ENCODE data around the gene TMPRSS6. TPM values are rescaled to one million over a fixed set of nuclear protein-coding genes. Genes with fewer than 3 reads are reported as not detected.
A peak's percentile ranks its signal among the peaks of the same experiment; 100 is the strongest.

TMPRSS6 gene
- total RNA-seq, 6 experiments from 2014 or later: 40.7 to 104 (median 60.6) TPM

- WGBS (ENCODE audit: insufficient coverage, low coverage, low lambda C conversion rate, missing lambda C conversion rate): 0% methylated on average over 2 of the region's 107 CpGs
- ATAC-seq (peak; percentile 53 to 77 (median 59)), DNase-seq (peak; percentile 88 to 91 (median 89))
- H3K36me3 ChIP-seq: peaks cover 0 to 9% (median 4%) of the 10 kb centered on the region in 4 donors
- peak within 1 kb of the TSS; percentile 76 to 95 (median 89) for H3K27ac ChIP-seq
- H3K4me1 ChIP-seq: peaks cover 0 to 68% (median 32%) of the 10 kb centered on the region in 4 donors
- H3K4me3 ChIP-seq: peak within 1 kb of the TSS; percentile 98 to 100 (median 99)
- TF ChIP-seq POLR2A (IDR thresholded peaks at IDR 0.05): peak; percentile 94
- TF ChIP-seq CTCF (IDR thresholded peaks at IDR 0.05): peak in 1 of 4 donors; percentile 64
- no peaks in the 10 kb centered on the region for H3K9me3 ChIP-seq
- no peaks in the 10 kb centered on the region for H3K27me3 ChIP-seq
- intact Hi-C loops (cut with DNase I): no loop called here
These were observed 90.0 kb downstream of the TMPRSS6 start, which contains the start of the genes MPST and TST for GRCh38 chr22:37019309-37020191. Gene MPST, plus strand, starts transcription at chr22:37019742. Its CDS starts 95 bp downstream, at chr22:37019837. Gene TST, minus strand, starts transcription at chr22:37019447. Its CDS starts 715 bp downstream, at chr22:37018732.

GRCh38 chr22:37018815-37019308 lies 90.7 kb downstream of the TMPRSS6 start:
- ATAC-seq: peak in 3 of 4 donors; percentile 1 to 9 (median 2)
- Histone ChIP-seq H3K36me3 (peaks cover 0 to 9% (median 4%) of the 10 kb centered on the region in 4 donors), H3K27ac (peak overlapping the region; percentile 76 to 95 (median 89)), H3K9me3 (no peaks in the 10 kb centered on the region), H3K27me3 (no peaks in the 10 kb centered on the region), H3K4me1 (peaks cover 0 to 74% (median 35%) of the 10 kb centered on the region in 4 donors), H3K4me3 (peak overlapping the region; percentile 98 to 100 (median 99))
- no peak for TF ChIP-seq POLR2A (IDR thresholded peaks at IDR 0.05)
- TF ChIP-seq CTCF (IDR thresholded peaks at IDR 0.05): no peak
- DNase-seq: peak; percentile 59 to 72 (median 71)
- intact Hi-C loops (cut with DNase I): no loop called here
- 2% methylated on average over 9 of the region's 35 CpGs for WGBS (ENCODE audit: insufficient coverage, low coverage, low lambda C conversion rate, missing lambda C conversion rate)

GRCh38 chr22:37018086-37018814 lies 91.3 kb downstream of the TMPRSS6 start:
- Histone ChIP-seq H3K4me3 (peak overlapping the region; percentile 98 to 100 (median 99)), H3K9me3 (no peaks in the 10 kb centered on the region), H3K4me1 (peaks cover 0 to 76% (median 35%) of the 10 kb centered on the region in 4 donors), H3K27ac (peak overlapping the region; percentile 76 to 95 (median 89)), H3K36me3 (peaks cover 0 to 9% (median 4%) of the 10 kb centered on the region in 4 donors), H3K27me3 (no peaks in the 10 kb centered on the region)
- DNase-seq: peak in 1 of 3 donors; percentile 49
- no peak for TF ChIP-seq POLR2A (IDR thresholded peaks at IDR 0.05)
- TF ChIP-seq CTCF (IDR thresholded peaks at IDR 0.05): no peak
- intact Hi-C loops (cut with DNase I): no loop called here
- ATAC-seq: peak in 1 of 4 donors; percentile 0
- 24% methylated on average over 20 of the region's 45 CpGs for WGBS (ENCODE audit: insufficient coverage, low coverage, low lambda C conversion rate, missing lambda C conversion rate)

- peak overlapping the region; percentile 8 to 95 (median 46) for H3K27ac ChIP-seq
- ATAC-seq (peak in 2 of 4 donors; percentile 3 to 27), DNase-seq (peak; percentile 56 to 83 (median 78))
- H3K9me3 ChIP-seq: no peaks in the 10 kb centered on the region
- no peak for TF ChIP-seq CTCF (IDR thresholded peaks at IDR 0.05)
- TF ChIP-seq POLR2A (IDR thresholded peaks at IDR 0.05): no peak
- intact Hi-C loops (cut with DNase I): no loop called here
- H3K4me3 ChIP-seq: peak overlapping the region; percentile 98 to 100 (median 99)
- H3K4me1 ChIP-seq: peaks cover 0 to 76% (median 35%) of the 10 kb centered on the region in 4 donors
- 42% methylated on average over 10 of the region's 10 CpGs for WGBS (ENCODE audit: insufficient coverage, low coverage, low lambda C conversion rate, missing lambda C conversion rate)
- H3K36me3 ChIP-seq: peaks cover 0 to 9% (median 4%) of the 10 kb centered on the region in 4 donors
- no peaks in the 10 kb centered on the region for H3K27me3 ChIP-seq
These were observed 92.2 kb downstream of the TMPRSS6 start for GRCh38 chr22:37017356-37017755.

All from right lobe of liver (tissue), 6 donors.